PC-9 (cell line): ENCODE measurements around the gene ZNF446. TPM values are rescaled to one million over a fixed set of nuclear protein-coding genes. Genes with fewer than 3 reads are reported as not detected.
"Not testable (repeated sequence)": the region's sequence is repeated elsewhere in the genome, so short reads cannot be mapped to it uniquely, and the experiment has no call there.

ENCODE experiments used
- BruUV-seq: library from RNA; stranded (reverse); fragments of 400-500 nt; replicated peaks from 2 replicates; lab custom pipeline; 2021; lab: Mats Ljungman, UMichigan
- CTCF ChIA-PET: fragments of 300-600 bp; sonication (Branson Sonifier 250); formaldehyde crosslinking; loops from one replicate; lab custom pipeline; 2022; ENCODE audit warnings: antibody characterized with exemption; lab: Charles Lee
- POLR2A ChIA-PET: fragments of 300-600 bp; sonication (Branson Sonifier 250); formaldehyde crosslinking; loops from one replicate; lab custom pipeline; 2022; ENCODE audit warnings: antibody characterized with exemption; ENCODE audit not compliant: unreplicated experiment; lab: Charles Lee
- DNase-seq, 2 experiments: peaks; one replicate each; pipeline versions ENCODE4 v3.0.0 to v3.0.0-alpha.2; 2015 to 2022; ENCODE audit warnings: mixed read lengths in 1 of 2
- H2AFZ ChIP-seq: fragments of 200-600 bp; sonication (generic); 2 replicates; pipeline ENCODE4 v1.8.1; 2017; ENCODE audit warnings: antibody characterized with exemption
- H3F3A ChIP-seq: fragments of 200-600 bp; sonication (generic); 2 replicates; pipeline ENCODE4 v1.8.1; 2017; ENCODE audit warnings: antibody characterized with exemption, mild to moderate bottlenecking, low read depth; ENCODE audit not compliant: insufficient read depth
- H3K27ac ChIP-seq: fragments of 200-600 bp; sonication (generic); 2 replicates; pipeline ENCODE4 v1.6.1; 2016; ENCODE audit warnings: mixed run types
- H3K27me3 ChIP-seq: fragments of 200-600 bp; sonication (generic); 2 replicates; pipeline ENCODE4 v1.6.1; 2016; ENCODE audit warnings: low read depth, mixed run types; ENCODE audit not compliant: insufficient read depth
- H3K36me3 ChIP-seq: fragments of 200-600 bp; sonication (generic); 2 replicates; pipeline ENCODE4 v1.6.1; 2016; ENCODE audit warnings: low read depth, mixed run types
- H3K4me1 ChIP-seq: fragments of 200-600 bp; sonication (generic); replicated peaks from 2 replicates; pipeline ENCODE4 v1.6.1; 2016; ENCODE audit warnings: mixed run types; ENCODE audit not compliant: insufficient read depth
- H3K4me2 ChIP-seq: fragments of 200-600 bp; sonication (generic); 2 replicates; pipeline ENCODE4 v1.6.1; 2017; ENCODE audit warnings: mixed run types
- H3K4me3 ChIP-seq: fragments of 200-600 bp; sonication (generic); 2 replicates; pipeline ENCODE4 v1.6.1; 2016; ENCODE audit warnings: mixed run types
- H3K79me2 ChIP-seq: fragments of 200-600 bp; sonication (generic); 2 replicates; pipeline ENCODE4 v1.6.1; 2017; ENCODE audit warnings: low read depth, mixed run types
- H3K9me2 ChIP-seq: fragments of 200-600 bp; sonication (generic); 2 replicates; pipeline ENCODE4 v1.8.1; 2017; ENCODE audit warnings: mild to moderate bottlenecking; ENCODE audit not compliant: insufficient read depth
- H3K9me3 ChIP-seq: fragments of 200-600 bp; sonication (generic); 2 replicates; pipeline ENCODE4 v1.8.1; 2016; ENCODE audit warnings: low read depth; ENCODE audit not compliant: insufficient read depth
- H4K20me1 ChIP-seq: fragments of 200-600 bp; sonication (generic); 2 replicates; pipeline ENCODE4 v1.8.1; 2017; ENCODE audit not compliant: insufficient read depth
- CTCF ChIP-seq: fragments of 200-600 bp; sonication (generic); conservative IDR thresholded peaks from 2 replicates; pipeline ENCODE4 v1.6.1; 2017; ENCODE audit warnings: mixed run types, antibody characterized with exemption, mild to moderate bottlenecking, moderate library complexity
- EZH2 ChIP-seq: fragments of 200-600 bp; sonication (generic); IDR thresholded peaks from 2 replicates; pipeline ENCODE4 v1.8.0; 2017; ENCODE audit warnings: antibody characterized with exemption, low read depth
- intact Hi-C: fragments of 100-400 bp; cut with micrococcal nuclease; formaldehyde crosslinking; loops from one replicate; pipeline ENCODE4 v1.10.0; 2022; ENCODE audit not compliant: unreplicated experiment
- total RNA-seq: library from RNA; stranded (reverse); gene quantifications from 2 replicates; pipeline ENCODE4 v1.2.3, GENCODE V29; 2021

The ZNF446 gene
- total RNA-seq, 1 experiment from 2014 or later: 11.0 TPM

- H3K27me3 ChIP-seq: no peaks in the 10 kb centered on the region
- TF ChIP-seq EZH2: no peak
- TF ChIP-seq CTCF: no peak
- H3K36me3 ChIP-seq: no peaks in the 10 kb centered on the region
- no peaks in the 10 kb centered on the region for H3K9me3 ChIP-seq
- no peak overlapping the region for H3K27ac ChIP-seq
- no peak overlapping the region; the same call in 1 of the 2 replicates for H3K4me3 ChIP-seq
- no peaks in the 10 kb centered on the region for H3K9me2 ChIP-seq
- H3K4me1 ChIP-seq: no peaks in the 10 kb centered on the region
- no TSS peak for BruUV-seq
- no peaks in the 10 kb centered on the region for H4K20me1 ChIP-seq
- intact Hi-C loops: no loop called here
- ChIA-PET POLR2A (interaction anchor here (1.1 kb wide), 1 partner anchor 92 kb away, joined by 4 read pairs; the partner anchor contains the start of gene ZNF584), CTCF (no interaction called here)
- H3F3A ChIP-seq: no peaks in the 10 kb centered on the region
- DNase-seq: no peak
- peak overlapping the region; percentile 98 for H3K4me2 ChIP-seq
- H2AFZ ChIP-seq: no peak overlapping the region
- peaks cover 13% of the 10 kb centered on the region; the same call in 1 of the 2 replicates for H3K79me2 ChIP-seq
Measured at GRCh38 chr19:58500242-58500641, 24.1 kb downstream of the ZNF446 start.

- H3K9me3 ChIP-seq, DNase-seq, H3K36me3 ChIP-seq, H3K4me2 ChIP-seq, H3K79me2 ChIP-seq, H4K20me1 ChIP-seq, H3K9me2 ChIP-seq, H3F3A ChIP-seq, H3K4me3 ChIP-seq, H3K4me1 ChIP-seq, intact Hi-C loops, CTCF ChIA-PET, H3K27ac ChIP-seq, H2AFZ ChIP-seq, BruUV-seq, H3K27me3 ChIP-seq: not testable (repeated sequence)
- POLR2A ChIA-PET: interaction anchor here (0.7 kb wide), 1 partner anchor 65 kb away, joined by 9 read pairs; no protein-coding TSS in a partner anchor
Measured at GRCh38 chr19:58507602-58508223, 31.6 kb downstream of the ZNF446 start.

- Histone ChIP-seq H4K20me1 (no peaks in the 10 kb centered on the region), H3K36me3 (no peaks in the 10 kb centered on the region), H3K9me2 (no peaks in the 10 kb centered on the region), H3F3A (no peaks in the 10 kb centered on the region), H3K27me3 (no peaks in the 10 kb centered on the region), H3K4me2 (no peak overlapping the region), H2AFZ (no peak overlapping the region), H3K4me3 (no peak overlapping the region), H3K27ac (no peak overlapping the region), H3K9me3 (no peaks in the 10 kb centered on the region), H3K4me1 (no peaks in the 10 kb centered on the region), H3K79me2 (no peaks in the 10 kb centered on the region)
- BruUV-seq: no TSS peak
- ChIA-PET POLR2A (no interaction called here), CTCF (no interaction called here)
- DNase-seq: no peak
- no peak for TF ChIP-seq CTCF
- no peak for TF ChIP-seq EZH2
- intact Hi-C loops: no loop called here
Measured at GRCh38 chr19:58509731-58510083, 33.6 kb downstream of the ZNF446 start.
